Stimulated activated CD4-positive, alpha-beta T cell treated with anti-CD3 and anti-CD28 coated beads, TNF-alpha, amount 100 ng/mL, for 24 hours (primary cell): ENCODE results near the gene CCR3.

Experiments
- DNase-seq, 3 experiments: peaks; one replicate each; pipeline ENCODE4 v3.0.0-alpha.2; 2020; ENCODE audit warnings: low read depth in 3 of 3

The CCR3 gene

GRCh38 chr3:46272028-46272451 is 29.8 kb downstream of the CCR3 start:
- DNase-seq = no peak

DNA sequence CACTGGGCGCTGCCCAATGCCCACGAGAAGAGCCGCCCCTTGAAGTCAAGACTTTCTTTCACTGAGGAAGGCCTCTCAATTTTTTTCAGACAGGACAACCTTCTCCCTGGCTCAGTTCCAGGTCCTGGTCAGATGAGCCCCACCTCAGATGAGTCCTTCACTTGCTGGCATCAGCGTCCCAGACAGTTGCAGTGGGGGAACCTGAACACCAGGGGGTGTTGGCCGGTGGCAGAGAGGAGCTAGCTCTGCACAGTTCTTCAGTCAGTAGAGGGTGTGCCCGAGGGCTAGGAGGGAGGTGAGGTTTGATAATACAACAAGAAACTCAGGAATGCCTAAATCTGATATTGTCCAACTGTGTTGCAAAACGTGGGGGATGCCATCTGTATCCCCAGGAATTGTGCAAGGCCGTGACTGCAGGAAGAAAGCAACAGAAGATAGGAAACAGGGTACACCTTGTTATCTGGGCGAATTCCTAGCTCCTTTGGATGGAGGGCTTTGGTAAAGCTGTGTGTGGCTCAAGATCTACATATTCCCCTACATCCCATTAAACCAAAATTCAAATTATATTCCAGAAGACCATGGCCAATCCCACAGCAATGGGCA is 34.3 kb downstream of the CCR3 start:
- peak; percentile 55 to 78 (median 64) for DNase-seq

DNA sequence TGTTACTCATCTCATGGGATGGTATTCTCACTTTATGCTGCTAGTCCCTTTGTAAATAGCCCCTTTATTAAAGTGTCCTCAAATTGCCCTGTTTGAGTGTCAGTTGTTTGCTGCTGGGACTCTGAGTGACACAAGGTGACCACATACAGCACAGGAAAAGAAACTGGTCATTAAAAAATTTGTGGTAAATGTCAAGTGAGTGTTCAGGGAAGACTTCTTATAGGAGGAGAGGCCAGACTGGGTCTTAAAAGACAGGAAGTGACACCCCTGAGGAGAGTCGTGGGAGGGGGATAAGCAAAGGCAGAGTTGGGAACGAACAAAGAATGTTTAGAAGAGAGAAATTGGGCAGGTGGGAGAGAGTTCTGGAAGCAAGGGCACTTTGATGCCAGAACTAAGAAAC is 35.2 kb downstream of the CCR3 start:
- no peak for DNase-seq

DNA sequence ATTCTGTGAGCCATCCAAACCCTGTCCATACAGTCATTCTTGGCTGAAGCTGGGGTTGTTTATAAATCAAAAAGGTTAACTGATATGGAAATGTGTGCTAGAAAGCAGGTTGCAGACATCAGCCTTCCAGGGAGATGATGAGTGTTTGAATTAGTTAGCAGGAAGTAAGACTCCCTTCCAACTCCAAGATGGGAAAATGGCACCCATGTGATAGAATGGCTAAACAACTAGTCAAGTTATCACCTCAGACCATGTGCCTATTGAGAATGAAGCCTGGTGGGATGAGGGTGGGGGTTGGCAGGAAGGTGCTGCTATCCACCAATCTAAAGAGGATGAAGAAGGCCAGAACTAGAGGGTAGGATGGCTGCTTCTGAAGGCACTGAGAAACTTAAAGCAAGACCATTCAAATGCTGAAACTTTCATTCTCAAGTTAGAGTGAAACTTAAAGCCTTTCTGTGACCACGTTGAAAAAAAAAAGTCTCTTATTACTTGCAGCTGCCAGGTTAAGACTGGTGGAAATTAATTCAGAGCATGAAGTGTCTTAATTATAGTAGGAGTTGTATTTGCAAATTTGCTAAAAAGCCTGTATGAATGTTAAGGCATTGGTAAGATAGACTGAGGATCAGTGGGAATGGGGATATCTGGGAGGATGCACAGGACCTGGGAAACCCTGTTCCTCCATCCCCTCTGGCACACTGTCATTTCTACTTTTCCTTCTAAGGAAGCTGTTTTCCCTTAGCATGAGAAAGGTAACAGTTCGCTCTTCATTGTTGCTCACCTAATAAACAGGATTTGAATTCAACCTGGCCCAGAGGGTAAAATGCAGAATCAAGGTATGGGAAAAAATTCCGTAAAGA is 36.8 kb downstream of the CCR3 start:
- no peak for DNase-seq

DNA sequence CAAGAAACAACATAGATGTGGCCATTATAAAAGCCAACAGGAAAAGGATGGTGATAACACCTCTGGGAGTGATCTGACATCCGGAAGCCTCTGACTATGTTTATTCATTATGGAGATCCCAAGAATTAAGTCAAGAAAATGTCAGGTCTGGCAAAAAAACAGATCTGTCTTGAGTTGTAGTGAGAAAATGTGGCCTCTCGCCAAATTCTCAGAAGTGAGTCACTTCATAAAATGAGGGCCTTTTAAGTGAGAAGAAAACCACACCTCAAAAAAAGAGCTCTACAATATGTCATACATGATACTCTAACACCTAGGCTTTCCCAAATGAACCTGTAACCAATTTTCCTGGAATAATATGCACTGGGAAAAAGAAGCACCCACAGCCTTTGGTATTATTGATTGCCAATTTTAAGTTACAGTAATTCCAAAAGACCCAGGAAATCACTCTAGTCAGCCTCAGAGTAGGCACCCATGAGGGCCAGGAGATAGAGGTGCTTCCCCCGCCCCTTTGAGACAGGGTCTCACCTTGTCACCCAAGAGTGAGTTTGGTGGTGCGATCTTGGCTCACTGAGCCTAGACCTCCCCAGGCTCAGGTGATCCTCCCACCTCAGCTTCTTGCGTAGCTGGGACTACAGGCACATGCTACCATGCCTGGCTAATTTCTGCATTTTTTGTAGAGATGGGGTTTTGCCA is 38.0 kb downstream of the CCR3 start:
- DNase-seq = peak; percentile 27 to 40 (median 38)

GRCh38 chr3:46281551-46281950 is 39.3 kb downstream of the CCR3 start:
- no peak for DNase-seq

DNA sequence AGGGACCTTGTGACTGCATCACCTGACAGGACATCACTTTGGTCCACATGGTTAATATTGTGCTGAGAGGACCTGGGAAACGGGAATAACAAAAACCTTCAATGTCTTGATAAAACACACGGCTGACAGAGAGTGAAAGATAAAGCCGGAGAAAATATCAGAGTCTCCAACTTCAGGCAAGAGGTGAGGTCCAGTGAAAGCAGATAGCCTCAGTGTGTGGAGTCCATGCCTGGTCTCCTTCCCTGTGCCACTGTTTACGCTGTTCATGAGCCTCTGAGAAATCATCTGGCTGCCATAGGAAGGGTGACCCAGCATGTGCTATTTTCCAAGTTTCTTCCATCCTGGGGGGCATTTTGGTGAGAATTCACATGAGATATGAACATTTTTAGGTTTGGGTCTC is 39.8 kb downstream of the CCR3 start:
- DNase-seq = no peak

GRCh38 chr3:46282696-46283095 is 40.4 kb downstream of the CCR3 start:
- no peak for DNase-seq

- no peak for DNase-seq
Observed at GRCh38 chr3:46283881-46284450, 41.7 kb downstream of the CCR3 start.

- DNase-seq = peak in 1 of 3 experiments; percentile 42
Observed at GRCh38 chr3:46284981-46285683, 42.9 kb downstream of the CCR3 start.

DNA sequence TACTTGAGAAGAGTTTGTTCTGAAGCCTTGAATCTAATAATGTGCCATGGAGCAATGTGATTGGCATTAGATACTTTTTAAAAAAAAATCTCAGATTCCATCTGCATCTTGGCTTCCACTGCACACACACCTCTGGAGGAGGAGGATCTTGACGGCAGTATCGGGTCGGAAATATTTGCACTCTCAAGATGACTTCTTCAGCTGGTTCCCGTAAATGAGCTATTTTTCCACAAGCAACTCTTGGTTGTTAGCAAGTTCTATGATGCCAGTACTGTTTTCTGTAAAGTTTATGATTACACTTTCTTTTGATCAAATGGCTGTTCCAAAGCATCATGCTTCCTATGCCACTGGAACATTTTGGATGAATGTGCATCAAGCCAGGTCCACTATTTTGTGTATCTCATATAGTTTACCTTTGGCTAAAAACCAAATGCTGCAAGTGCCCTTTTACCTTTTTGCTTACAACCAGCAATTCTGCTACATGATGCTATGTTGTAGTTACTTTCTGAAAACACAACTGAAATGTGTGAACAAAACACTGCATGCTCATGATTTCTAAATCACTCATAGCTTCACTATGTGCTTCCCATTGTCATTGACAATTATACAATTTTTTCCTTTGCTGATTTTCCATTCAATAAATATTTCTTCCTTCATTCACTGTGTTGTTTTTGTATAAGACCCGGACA is 43.8 kb downstream of the CCR3 start:
- no peak for DNase-seq

- DNase-seq = no peak
Observed at GRCh38 chr3:46286947-46287565, 44.8 kb downstream of the CCR3 start.

GRCh38 chr3:46289551-46289950 is 47.3 kb downstream of the CCR3 start:
- no peak for DNase-seq

GRCh38 chr3:46289966-46290365 is 47.7 kb downstream of the CCR3 start:
- DNase-seq = no peak

- no peak for DNase-seq
Observed at GRCh38 chr3:46291046-46291445, 48.8 kb downstream of the CCR3 start.

GRCh38 chr3:46293035-46293724 is 50.9 kb downstream of the CCR3 start:
- DNase-seq = no peak

DNA sequence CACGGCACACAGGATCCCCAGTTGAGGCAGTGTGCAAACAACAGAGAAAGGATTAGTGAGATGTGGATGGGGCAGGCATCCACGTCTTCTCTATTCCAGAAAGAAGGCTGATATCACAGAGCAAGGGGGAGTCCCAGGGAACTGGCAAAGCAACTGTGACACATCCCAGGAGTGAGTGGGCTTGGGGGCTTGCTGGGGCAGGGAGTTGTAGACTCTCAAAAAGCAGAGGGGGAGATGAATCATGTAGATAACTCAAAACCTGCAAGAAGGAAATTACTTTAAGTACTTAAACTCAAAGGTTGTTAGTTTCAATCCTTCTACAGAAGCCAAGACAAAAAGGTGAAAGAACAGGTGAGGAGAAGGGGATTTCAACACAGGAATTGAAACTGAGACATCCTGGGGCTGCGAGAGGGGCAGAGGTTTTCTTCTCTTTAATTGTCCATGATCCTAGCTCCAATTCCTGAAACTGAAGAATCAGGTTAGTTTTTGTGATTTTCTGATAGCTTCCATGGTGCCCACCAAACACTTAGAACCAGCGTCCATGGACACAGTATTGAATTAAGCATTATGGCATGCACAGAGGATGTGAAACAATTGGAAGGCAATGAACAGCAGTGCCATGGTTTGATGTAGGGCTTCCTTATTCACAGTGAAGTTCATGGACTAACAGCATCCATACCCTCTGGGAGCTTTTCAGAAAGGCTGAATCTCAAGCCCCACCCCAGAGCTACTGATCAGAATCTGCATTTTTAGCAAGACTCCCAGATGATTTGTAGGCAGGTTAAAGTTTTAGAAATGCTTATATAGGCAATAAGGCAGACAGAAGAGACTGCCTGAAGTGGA is 52.0 kb downstream of the CCR3 start:
- DNase-seq = peak; percentile 57 to 81 (median 63)

- DNase-seq = no peak
Observed at GRCh38 chr3:46296826-46297225, 54.6 kb downstream of the CCR3 start.
